CD14-positive monocyte (primary cell): ENCODE measurements around the gene TRMT2A. TPM values are rescaled to one million over a fixed set of nuclear protein-coding genes. Genes with fewer than 3 reads are reported as not detected.

ENCODE experiments used
- DNase-seq, 3 donors: peaks; one replicate each; pipeline ENCODE4 v3.0.0-alpha.2; 2011 to 2022
- H2AFZ ChIP-seq: 2 replicates; pipeline ENCODE4 v1.6.0; 2012; ENCODE audit warnings: mild to moderate bottlenecking, low read depth, low read length, inconsistent platforms; ENCODE audit not compliant: insufficient read depth, poor library complexity, severe bottlenecking
- H3K27ac ChIP-seq, 2 donors: 1 replicate in 1 of 2; 2 replicates in 1 of 2; pipeline ENCODE4 v1.5.1; 2012 to 2013; ENCODE audit warnings: low read length in 2 of 2, control low read depth in 1 of 2, inconsistent platforms in 1 of 2, low read depth in 1 of 2, mild to moderate bottlenecking in 1 of 2
- H3K27me3 ChIP-seq, 2 donors: one replicate each; pipeline versions ENCODE4 v1.6.0 to v1.6.1; 2011 to 2013; ENCODE audit warnings: low read length in 2 of 2; ENCODE audit not compliant: control insufficient read depth in 2 of 2, insufficient read depth in 2 of 2
- H3K36me3 ChIP-seq, 2 donors: replicated peaks in 1 of 2; 1 replicate in 1 of 2; 2 replicates in 1 of 2; pipeline versions ENCODE4 v1.5.1 to v1.6.1; 2012 to 2013; ENCODE audit warnings: low read length in 2 of 2, control low read depth in 1 of 2, inconsistent platforms in 1 of 2, mild to moderate bottlenecking in 1 of 2; ENCODE audit not compliant: insufficient read depth in 2 of 2, control insufficient read depth in 1 of 2
- H3K4me1 ChIP-seq, 2 donors: 1 replicate in 1 of 2; 2 replicates in 1 of 2; pipeline versions ENCODE4 v1.5.1 to v1.6.1; 2012 to 2013; ENCODE audit warnings: low read length in 2 of 2, control low read depth in 1 of 2, inconsistent platforms in 1 of 2, mild to moderate bottlenecking in 1 of 2, moderate library complexity in 1 of 2; ENCODE audit not compliant: insufficient read depth in 2 of 2, control insufficient read depth in 1 of 2
- H3K4me2 ChIP-seq: replicated peaks from 2 replicates; pipeline ENCODE3; 2012; ENCODE audit warnings: low read length, moderate library complexity, mild to moderate bottlenecking; ENCODE audit not compliant: poor library complexity, severe bottlenecking; ENCODE audit errors: extremely low read depth
- H3K4me3 ChIP-seq, 3 experiments: fragments of 200-600 bp in 1 of 3; sonication (generic) in 1 of 3; replicated peaks in 1 of 3; 1 replicate in 2 of 3; 2 replicates in 1 of 3; pipeline ENCODE4 v1.5.1; 2011 to 2013; ENCODE audit warnings: low read length in 3 of 3, mild to moderate bottlenecking in 3 of 3, control low read depth in 2 of 3, low read depth in 2 of 3, inconsistent platforms in 1 of 3, moderate library complexity in 1 of 3
- H3K79me2 ChIP-seq: 2 replicates; pipeline ENCODE4 v1.6.0; 2012; ENCODE audit warnings: mild to moderate bottlenecking, control low read depth, inconsistent platforms, low read length, moderate library complexity; ENCODE audit not compliant: insufficient read depth
- H3K9ac ChIP-seq: 2 replicates; pipeline ENCODE4 v1.6.0; 2017; ENCODE audit warnings: low read length, mild to moderate bottlenecking; ENCODE audit not compliant: insufficient read depth, poor library complexity, severe bottlenecking
- H3K9me3 ChIP-seq, 2 donors: replicated peaks in 1 of 2; 1 replicate in 1 of 2; 2 replicates in 1 of 2; pipeline versions ENCODE4 v1.5.1 to v1.6.1; 2012 to 2013; ENCODE audit warnings: low read length in 2 of 2, control low read depth in 1 of 2; ENCODE audit not compliant: control insufficient read depth in 1 of 2, insufficient read depth in 1 of 2
- H4K20me1 ChIP-seq: 2 replicates; pipeline ENCODE4 v1.6.0; 2012; ENCODE audit warnings: mild to moderate bottlenecking, low read length, control low read depth, moderate library complexity; ENCODE audit not compliant: insufficient read depth
- H3K27ac Mint-ChIP-seq, 7 donors: one replicate each; pipeline ENCODE4 v1.8.0; 2020; ENCODE audit warnings: mild to moderate bottlenecking in 7 of 7, mixed read lengths in 7 of 7, moderate library complexity in 6 of 7, inconsistent platforms in 2 of 7
- H3K27me3 Mint-ChIP-seq, 3 donors: one replicate each; pipeline ENCODE4 v1.8.0; 2021 to 2022; ENCODE audit warnings: low read depth in 3 of 3, mild to moderate bottlenecking in 3 of 3, mixed read lengths in 3 of 3, moderate library complexity in 3 of 3, inconsistent platforms in 1 of 3
- H3K36me3 Mint-ChIP-seq, 2 donors: one replicate each; pipeline ENCODE4 v1.8.0; 2020; ENCODE audit warnings: mixed read lengths in 2 of 2, inconsistent platforms in 1 of 2, mild to moderate bottlenecking in 1 of 2
- H3K4me1 Mint-ChIP-seq: one replicate; pipeline ENCODE4 v1.8.0; 2020; ENCODE audit warnings: mild to moderate bottlenecking, mixed read lengths
- H3K4me3 Mint-ChIP-seq, 2 donors: one replicate each; pipeline ENCODE4 v1.8.0; 2020; ENCODE audit warnings: mild to moderate bottlenecking in 2 of 2, mixed read lengths in 2 of 2, moderate library complexity in 1 of 2
- H3K9me3 Mint-ChIP-seq, 7 donors: one replicate each; pipeline ENCODE4 v1.8.0; 2020 to 2022; ENCODE audit warnings: mixed read lengths in 7 of 7, mild to moderate bottlenecking in 6 of 7, moderate library complexity in 6 of 7, inconsistent platforms in 2 of 7
- WGBS: methylation state at CpG from one replicate; pipeline ENCODE4 v1.1.5; 2013; ENCODE audit warnings: missing lambda C conversion rate; ENCODE audit not compliant: insufficient coverage; 5-methylcytosine and 5-hydroxymethylcytosine counted together
- intact Hi-C, 2 donors: fragments of 100-400 bp; cut with micrococcal nuclease; formaldehyde crosslinking; loops; one replicate each; pipeline versions ENCODE4 v1.15.0 to v1.15.1; 2023
- polyA plus RNA-seq, 3 donors: library from polyadenylated mRNA; depleted of rRNA in 1 of 3; unstranded in 2 of 3; stranded (reverse) in 1 of 3; fragments of 300-500 nt in 2 of 3; fragments of >200 nt in 1 of 3; fragmentation: Illumina TruSeq in 2 of 3; gene quantifications; 1 replicate in 2 of 3; 2 replicates in 1 of 3; pipeline ENCODE4 v1.2.3, GENCODE V29; 2012 to 2021
- TF ChIP-seq, protein P1 (sequence below): fragments of 200-600 bp; IDR thresholded peaks from one replicate; pipeline ENCODE4 v1.8.0; 2022; ENCODE audit warnings: antibody characterized with exemption, mild to moderate bottlenecking

The TRMT2A gene
- polyA plus RNA-seq, 3 donors: 20.1 to 121 (median 23.5) TPM

DNA sequence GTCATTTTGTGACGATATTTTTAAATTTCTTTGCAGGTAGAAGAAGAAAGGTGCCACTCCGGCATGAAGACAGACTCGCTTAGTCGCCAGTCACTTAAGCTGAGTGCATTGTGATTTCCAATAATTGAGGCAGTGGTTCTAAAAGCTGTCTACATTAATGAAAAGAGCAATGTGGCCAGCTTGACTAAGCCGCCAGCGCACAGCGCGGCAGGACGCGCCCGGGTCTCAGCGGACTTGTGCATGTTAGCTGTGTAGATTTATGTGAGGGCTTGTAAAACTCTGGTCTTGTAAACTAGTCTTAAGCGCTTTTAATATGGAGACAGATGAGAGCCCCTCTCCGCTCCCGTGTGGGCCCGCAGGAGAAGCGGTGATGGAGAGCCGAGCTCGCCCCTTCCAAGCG is 31.4 kb downstream of the TRMT2A start:
- H3K9ac ChIP-seq: no peak overlapping the region
- WGBS: 98% methylated on average over 13 of the region's 20 CpGs
- Mint-ChIP-seq H3K27me3 (no peaks in the 10 kb centered on the region), H3K9me3 (no peaks in the 10 kb centered on the region), H3K4me1 (peaks cover 31% of the 10 kb centered on the region), H3K4me3 (no peak overlapping the region), H3K36me3 (peaks cover 56 to 60% of the 10 kb centered on the region in 2 donors), H3K27ac (no peak overlapping the region)
- H3K4me3 ChIP-seq: no peak overlapping the region
- H3K27me3 ChIP-seq: no peaks in the 10 kb centered on the region
- H3K27ac ChIP-seq: no peak overlapping the region
- H4K20me1 ChIP-seq: peaks cover 46% of the 10 kb centered on the region
- H3K9me3 ChIP-seq: no peaks in the 10 kb centered on the region
- intact Hi-C loops: no loop called here
- DNase-seq: no peak
- H3K36me3 ChIP-seq: peaks cover 51 to 58% of the 10 kb centered on the region in 2 donors
- peaks cover 64% of the 10 kb centered on the region for H3K79me2 ChIP-seq
- no peak overlapping the region for H2AFZ ChIP-seq
- TF ChIP-seq, protein P1, sequence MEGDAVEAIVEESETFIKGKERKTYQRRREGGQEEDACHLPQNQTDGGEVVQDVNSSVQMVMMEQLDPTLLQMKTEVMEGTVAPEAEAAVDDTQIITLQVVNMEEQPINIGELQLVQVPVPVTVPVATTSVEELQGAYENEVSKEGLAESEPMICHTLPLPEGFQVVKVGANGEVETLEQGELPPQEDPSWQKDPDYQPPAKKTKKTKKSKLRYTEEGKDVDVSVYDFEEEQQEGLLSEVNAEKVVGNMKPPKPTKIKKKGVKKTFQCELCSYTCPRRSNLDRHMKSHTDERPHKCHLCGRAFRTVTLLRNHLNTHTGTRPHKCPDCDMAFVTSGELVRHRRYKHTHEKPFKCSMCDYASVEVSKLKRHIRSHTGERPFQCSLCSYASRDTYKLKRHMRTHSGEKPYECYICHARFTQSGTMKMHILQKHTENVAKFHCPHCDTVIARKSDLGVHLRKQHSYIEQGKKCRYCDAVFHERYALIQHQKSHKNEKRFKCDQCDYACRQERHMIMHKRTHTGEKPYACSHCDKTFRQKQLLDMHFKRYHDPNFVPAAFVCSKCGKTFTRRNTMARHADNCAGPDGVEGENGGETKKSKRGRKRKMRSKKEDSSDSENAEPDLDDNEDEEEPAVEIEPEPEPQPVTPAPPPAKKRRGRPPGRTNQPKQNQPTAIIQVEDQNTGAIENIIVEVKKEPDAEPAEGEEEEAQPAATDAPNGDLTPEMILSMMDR: no peak
- H3K4me1 ChIP-seq: peaks cover 9 to 10% of the 10 kb centered on the region in 2 donors
- no peak overlapping the region for H3K4me2 ChIP-seq

DNA sequence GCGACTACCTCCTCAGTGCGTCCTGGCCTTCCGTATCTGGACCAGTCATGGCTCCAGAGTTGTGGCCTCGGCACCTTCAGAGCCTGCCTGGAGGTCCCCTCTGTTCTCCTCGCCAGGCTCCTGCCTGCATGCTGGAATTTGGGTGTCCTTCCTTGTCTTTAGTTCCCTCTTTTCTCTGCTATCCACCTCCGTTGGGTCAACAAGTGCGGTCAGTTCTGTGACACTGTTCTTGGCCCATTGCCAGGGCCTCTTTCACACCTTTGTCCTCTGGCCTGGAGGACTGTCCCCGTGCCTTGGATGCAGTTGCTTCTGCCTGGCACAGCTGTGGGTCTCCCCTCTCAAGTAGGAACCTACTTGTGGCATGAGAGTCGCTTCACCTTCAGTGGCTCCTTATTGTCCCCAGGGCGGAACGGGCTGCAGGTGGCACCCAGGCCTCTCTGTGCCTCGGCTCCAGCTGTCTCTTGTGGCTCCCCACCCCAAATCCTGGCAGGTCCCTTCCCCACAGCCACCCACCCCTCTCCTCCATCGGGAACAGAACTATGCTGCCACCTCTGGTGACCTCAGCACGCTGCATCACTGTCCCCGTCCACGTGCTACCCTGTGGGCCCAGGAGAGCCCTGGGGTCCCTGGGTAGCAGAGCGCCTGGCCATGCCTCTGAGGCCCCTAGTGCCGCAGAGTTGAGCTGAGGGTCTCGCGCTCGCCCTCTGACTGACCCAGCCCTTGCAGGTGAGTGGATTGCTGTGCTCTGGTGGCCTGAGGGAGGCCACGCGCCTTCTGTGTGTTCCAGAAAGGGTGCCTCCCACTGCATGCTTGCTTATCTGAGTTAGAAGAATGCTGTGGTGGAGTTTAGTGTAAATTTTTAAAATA is 32.2 kb downstream of the TRMT2A start:
- Mint-ChIP-seq H3K9me3 (no peaks in the 10 kb centered on the region), H3K4me1 (peaks cover 33% of the 10 kb centered on the region), H3K4me3 (no peak overlapping the region), H3K27ac (peak overlapping the region in 6 of 7 donors; percentile 33 to 78 (median 54)), H3K36me3 (peaks cover 47 to 51% of the 10 kb centered on the region in 2 donors), H3K27me3 (no peaks in the 10 kb centered on the region)
- peak overlapping the region in 1 of 2 donors; percentile 33 for H3K27ac ChIP-seq
- H3K4me3 ChIP-seq: no peak overlapping the region
- no peak overlapping the region for H2AFZ ChIP-seq
- H3K79me2 ChIP-seq: peaks cover 67% of the 10 kb centered on the region
- H4K20me1 ChIP-seq: peaks cover 46% of the 10 kb centered on the region
- no peak overlapping the region for H3K9ac ChIP-seq
- no peaks in the 10 kb centered on the region for H3K9me3 ChIP-seq
- DNase-seq: no peak
- H3K36me3 ChIP-seq: peaks cover 42 to 49% of the 10 kb centered on the region in 2 donors
- intact Hi-C loops: loop anchor here in 1 of 2 donors (5.0 kb wide), 1 partner anchor 62 kb away; the partner anchor contains the start of gene TANGO2
- WGBS: 89% methylated on average over 21 of the region's 23 CpGs
- no peaks in the 10 kb centered on the region for H3K27me3 ChIP-seq
- TF ChIP-seq, protein P1: peak; percentile 36
- peaks cover 10 to 11% of the 10 kb centered on the region in 2 donors for H3K4me1 ChIP-seq
- H3K4me2 ChIP-seq: no peak overlapping the region
